Neural cell (in vitro differentiated cells): ENCODE measurements around the gene PGA4. TPM values are rescaled to one million over a fixed set of nuclear protein-coding genes. Genes with fewer than 3 reads are reported as not detected.

ENCODE experiments used
- H2AFZ ChIP-seq: fragments of 200-600, 300-800 bp; sonication (generic), shearing (Covaris generic); 2 replicates; pipeline ENCODE4 v1.6.0; 2014; ENCODE audit warnings: low read depth, mild to moderate bottlenecking, antibody characterized with exemption, low read length, moderate library complexity
- H3F3A ChIP-seq: fragments of 200-600 bp; shearing (Covaris generic); 2 replicates; pipeline ENCODE4 v1.6.1; 2016; ENCODE audit warnings: mild to moderate bottlenecking, moderate library complexity, mixed read lengths, antibody characterized with exemption, low read length; ENCODE audit not compliant: insufficient read depth, poor library complexity, severe bottlenecking
- H3K27ac ChIP-seq: fragments of 200-600, 300-800 bp; sonication (generic), shearing (Covaris generic); 2 replicates; pipeline ENCODE4 v1.5.1; 2014; ENCODE audit warnings: mild to moderate bottlenecking, low read length, moderate library complexity
- H3K27me3 ChIP-seq: fragments of 300-800, 200-600 bp; sonication (generic), shearing (Covaris generic); 2 replicates; pipeline ENCODE4 v1.6.0; 2014; ENCODE audit warnings: mild to moderate bottlenecking, low read depth, low read length, moderate library complexity; ENCODE audit not compliant: insufficient read depth
- H3K36me3 ChIP-seq: fragments of 300-800, 200-600 bp; sonication (generic), shearing (Covaris generic); 2 replicates; pipeline ENCODE4 v1.5.1; 2014; ENCODE audit warnings: mild to moderate bottlenecking, antibody characterized with exemption, low read length, moderate library complexity; ENCODE audit not compliant: insufficient read depth
- H3K4me2 ChIP-seq: fragments of 300-800, 200-600 bp; sonication (generic), shearing (Covaris generic); 2 replicates; pipeline ENCODE4 v1.6.0; 2014; ENCODE audit warnings: mild to moderate bottlenecking, low read length
- H3K4me3 ChIP-seq: fragments of 300-800, 200-600 bp; sonication (generic), shearing (Covaris generic); 2 replicates; pipeline ENCODE4 v1.5.1; 2014; ENCODE audit warnings: mild to moderate bottlenecking, low read length, moderate library complexity
- H3K79me2 ChIP-seq: fragments of 200-600 bp; shearing (Covaris generic); replicated peaks from 2 replicates; pipeline ENCODE4 v1.6.0; 2014; ENCODE audit warnings: mild to moderate bottlenecking, low read length, moderate library complexity; ENCODE audit not compliant: insufficient read depth
- H3K9ac ChIP-seq: fragments of 300-800, 200-600 bp; sonication (generic), shearing (Covaris generic); 2 replicates; pipeline ENCODE4 v1.6.1; 2016; ENCODE audit warnings: mild to moderate bottlenecking, low read length, mixed read lengths
- H3K9me2 ChIP-seq: fragments of 200-600 bp; shearing (Covaris generic); 2 replicates; pipeline ENCODE4 v1.6.1; 2016; ENCODE audit warnings: mild to moderate bottlenecking, low read length, mixed read lengths; ENCODE audit not compliant: insufficient read depth
- H3K9me3 ChIP-seq: fragments of 200-600, 300-800 bp; sonication (generic), shearing (Covaris generic); 2 replicates; pipeline ENCODE4 v1.6.1; 2016; ENCODE audit warnings: mild to moderate bottlenecking, mixed run types, low read length, moderate library complexity, mixed read lengths
- H4K20me1 ChIP-seq: fragments of 200-600 bp; shearing (Covaris generic); 2 replicates; pipeline ENCODE4 v1.6.1; 2016; ENCODE audit warnings: mild to moderate bottlenecking, mixed run types; ENCODE audit not compliant: insufficient read depth
- EP300 ChIP-seq: fragments of 450-650 bp; conservative IDR thresholded peaks from 2 replicates; pipeline ENCODE4 v1.6.1; 2014; ENCODE audit warnings: antibody characterized with exemption, mild to moderate bottlenecking, moderate library complexity; ENCODE audit not compliant: poor library complexity, severe bottlenecking
- EZH2 ChIP-seq: fragments of 200-600, 300-800 bp; shearing (Covaris generic), sonication (generic); IDR thresholded peaks from 2 replicates; pipeline ENCODE4 v1.6.1; 2014; ENCODE audit warnings: antibody characterized with exemption, low read length, borderline replicate concordance, mild to moderate bottlenecking; ENCODE audit not compliant: insufficient read depth, poor library complexity, severe bottlenecking
- MXI1 ChIP-seq: fragments of 450-650 bp; conservative IDR thresholded peaks from 2 replicates; pipeline ENCODE4 v1.6.1; 2014; ENCODE audit warnings: antibody characterized with exemption, mild to moderate bottlenecking; ENCODE audit not compliant: poor library complexity, severe bottlenecking
- POLR2AphosphoS5 ChIP-seq: IDR thresholded peaks from 2 replicates; pipeline ENCODE4 v1.6.1; 2012
- RAD21 ChIP-seq: fragments of 450-650 bp; conservative IDR thresholded peaks from 2 replicates; pipeline ENCODE4 v1.6.1; 2014; ENCODE audit warnings: antibody characterized with exemption, mild to moderate bottlenecking, moderate library complexity
- SMC3 ChIP-seq: fragments of 450-650 bp; conservative IDR thresholded peaks from 2 replicates; pipeline ENCODE4 v1.6.1; 2014; ENCODE audit warnings: antibody characterized with exemption, mild to moderate bottlenecking, moderate library complexity; ENCODE audit not compliant: poor library complexity
- TAF1 ChIP-seq: IDR thresholded peaks from 2 replicates; pipeline ENCODE4 v1.6.1; 2012; ENCODE audit warnings: low read depth
- polyA plus RNA-seq: library from polyadenylated mRNA; depleted of rRNA; stranded (reverse); fragments of >200 nt; gene quantifications from 2 replicates; pipeline ENCODE4 v1.2.3, GENCODE V29; 2014
- TF ChIP-seq, protein P1 (sequence below): fragments of 450-650 bp; IDR thresholded peaks from 2 replicates; pipeline ENCODE4 v1.5.1; 2014; ENCODE audit warnings: antibody characterized with exemption, mild to moderate bottlenecking, moderate library complexity; ENCODE audit not compliant: poor library complexity, severe bottlenecking
- TF ChIP-seq, protein P2 (sequence below): IDR thresholded peaks from 2 replicates; pipeline ENCODE4 v1.6.1; 2012; ENCODE audit warnings: borderline replicate concordance

PGA4 gene
- polyA plus RNA-seq, 1 donor from 2014 or later, result not detected

DNA sequence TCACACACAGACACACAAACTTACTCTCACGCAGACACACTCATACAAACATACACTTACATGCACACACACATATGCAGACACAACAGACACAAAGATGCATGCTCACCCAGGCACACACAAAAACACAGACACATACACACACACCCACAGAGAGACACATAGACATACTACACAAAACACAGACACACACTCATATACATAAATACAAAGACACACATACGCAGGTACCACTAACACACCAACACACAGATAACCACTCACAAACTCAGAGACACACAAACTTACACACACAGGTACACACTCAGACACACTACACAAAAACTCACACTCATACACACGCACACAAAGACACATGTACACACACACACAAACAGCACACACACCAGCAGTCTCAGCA, 50.6 kb downstream of the PGA4 start:
- Histone ChIP-seq H3F3A (no peaks in the 10 kb centered on the region), H3K4me3 (no peak overlapping the region), H3K27ac (no peak overlapping the region), H3K9ac (no peak overlapping the region), H3K79me2 (no peaks in the 10 kb centered on the region), H3K27me3 (no peaks in the 10 kb centered on the region), H2AFZ (no peak overlapping the region), H4K20me1 (no peaks in the 10 kb centered on the region), H3K36me3 (no peaks in the 10 kb centered on the region), H3K9me2 (no peaks in the 10 kb centered on the region), H3K4me2 (no peak overlapping the region), H3K9me3 (no peaks in the 10 kb centered on the region)
- TF ChIP-seq EZH2 (no peak), MXI1 (no peak), EP300 (no peak), TAF1 (no peak), RAD21 (no peak), SMC3 (no peak), POLR2AphosphoS5 (no peak)
- TF ChIP-seq, protein P1, sequence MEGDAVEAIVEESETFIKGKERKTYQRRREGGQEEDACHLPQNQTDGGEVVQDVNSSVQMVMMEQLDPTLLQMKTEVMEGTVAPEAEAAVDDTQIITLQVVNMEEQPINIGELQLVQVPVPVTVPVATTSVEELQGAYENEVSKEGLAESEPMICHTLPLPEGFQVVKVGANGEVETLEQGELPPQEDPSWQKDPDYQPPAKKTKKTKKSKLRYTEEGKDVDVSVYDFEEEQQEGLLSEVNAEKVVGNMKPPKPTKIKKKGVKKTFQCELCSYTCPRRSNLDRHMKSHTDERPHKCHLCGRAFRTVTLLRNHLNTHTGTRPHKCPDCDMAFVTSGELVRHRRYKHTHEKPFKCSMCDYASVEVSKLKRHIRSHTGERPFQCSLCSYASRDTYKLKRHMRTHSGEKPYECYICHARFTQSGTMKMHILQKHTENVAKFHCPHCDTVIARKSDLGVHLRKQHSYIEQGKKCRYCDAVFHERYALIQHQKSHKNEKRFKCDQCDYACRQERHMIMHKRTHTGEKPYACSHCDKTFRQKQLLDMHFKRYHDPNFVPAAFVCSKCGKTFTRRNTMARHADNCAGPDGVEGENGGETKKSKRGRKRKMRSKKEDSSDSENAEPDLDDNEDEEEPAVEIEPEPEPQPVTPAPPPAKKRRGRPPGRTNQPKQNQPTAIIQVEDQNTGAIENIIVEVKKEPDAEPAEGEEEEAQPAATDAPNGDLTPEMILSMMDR, result no peak
- TF ChIP-seq, protein P2, sequence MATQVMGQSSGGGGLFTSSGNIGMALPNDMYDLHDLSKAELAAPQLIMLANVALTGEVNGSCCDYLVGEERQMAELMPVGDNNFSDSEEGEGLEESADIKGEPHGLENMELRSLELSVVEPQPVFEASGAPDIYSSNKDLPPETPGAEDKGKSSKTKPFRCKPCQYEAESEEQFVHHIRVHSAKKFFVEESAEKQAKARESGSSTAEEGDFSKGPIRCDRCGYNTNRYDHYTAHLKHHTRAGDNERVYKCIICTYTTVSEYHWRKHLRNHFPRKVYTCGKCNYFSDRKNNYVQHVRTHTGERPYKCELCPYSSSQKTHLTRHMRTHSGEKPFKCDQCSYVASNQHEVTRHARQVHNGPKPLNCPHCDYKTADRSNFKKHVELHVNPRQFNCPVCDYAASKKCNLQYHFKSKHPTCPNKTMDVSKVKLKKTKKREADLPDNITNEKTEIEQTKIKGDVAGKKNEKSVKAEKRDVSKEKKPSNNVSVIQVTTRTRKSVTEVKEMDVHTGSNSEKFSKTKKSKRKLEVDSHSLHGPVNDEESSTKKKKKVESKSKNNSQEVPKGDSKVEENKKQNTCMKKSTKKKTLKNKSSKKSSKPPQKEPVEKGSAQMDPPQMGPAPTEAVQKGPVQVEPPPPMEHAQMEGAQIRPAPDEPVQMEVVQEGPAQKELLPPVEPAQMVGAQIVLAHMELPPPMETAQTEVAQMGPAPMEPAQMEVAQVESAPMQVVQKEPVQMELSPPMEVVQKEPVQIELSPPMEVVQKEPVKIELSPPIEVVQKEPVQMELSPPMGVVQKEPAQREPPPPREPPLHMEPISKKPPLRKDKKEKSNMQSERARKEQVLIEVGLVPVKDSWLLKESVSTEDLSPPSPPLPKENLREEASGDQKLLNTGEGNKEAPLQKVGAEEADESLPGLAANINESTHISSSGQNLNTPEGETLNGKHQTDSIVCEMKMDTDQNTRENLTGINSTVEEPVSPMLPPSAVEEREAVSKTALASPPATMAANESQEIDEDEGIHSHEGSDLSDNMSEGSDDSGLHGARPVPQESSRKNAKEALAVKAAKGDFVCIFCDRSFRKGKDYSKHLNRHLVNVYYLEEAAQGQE, result no peak

DNA sequence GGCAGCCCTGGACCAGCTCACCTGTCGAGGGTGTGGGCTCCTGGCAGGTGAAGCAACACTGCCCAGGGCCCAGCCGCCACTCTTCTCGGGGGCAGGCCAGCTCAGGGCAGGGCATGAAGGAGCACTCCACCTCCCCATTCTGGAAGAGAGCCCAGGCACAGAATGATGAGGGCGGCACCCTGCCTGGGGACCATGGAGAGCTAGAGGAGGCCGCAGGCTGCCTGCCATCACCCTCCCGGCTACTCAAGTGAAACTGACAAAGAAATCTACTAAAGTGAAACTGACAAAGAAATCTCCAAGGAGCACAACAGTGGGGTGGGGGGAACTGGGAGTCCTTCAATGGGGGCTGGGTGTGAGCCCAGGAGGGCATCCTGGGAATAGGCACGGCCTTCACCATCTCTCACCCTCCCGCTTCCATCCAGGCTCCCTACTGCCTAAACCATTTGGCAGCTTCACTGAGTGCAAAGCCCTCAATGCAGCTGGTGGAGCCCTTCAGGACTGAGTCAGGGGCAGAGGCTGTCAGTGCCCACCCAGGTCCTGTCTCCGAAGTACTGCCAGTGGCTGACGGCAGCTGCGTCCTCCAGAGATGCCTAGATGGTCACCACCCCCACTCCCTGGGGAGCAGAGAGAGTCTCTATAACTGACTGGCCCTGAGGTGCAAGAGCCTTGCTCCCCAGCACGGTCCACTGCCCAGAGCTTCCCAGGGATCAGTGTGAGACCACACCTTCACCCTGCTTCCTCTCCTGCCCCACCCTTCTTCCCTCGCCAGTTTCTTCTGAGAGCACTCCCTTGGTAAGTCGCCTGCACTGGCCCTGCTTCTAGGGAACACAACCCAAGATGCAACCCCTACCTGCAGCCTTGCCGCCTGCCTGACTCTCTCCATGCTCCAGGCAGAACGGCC, 51.3 kb downstream of the PGA4 start:
- Histone ChIP-seq H3K9me3 (no peaks in the 10 kb centered on the region), H2AFZ (no peak overlapping the region), H3K36me3 (no peaks in the 10 kb centered on the region), H3K4me2 (no peak overlapping the region), H3K27ac (no peak overlapping the region), H3K4me3 (no peak overlapping the region), H3K79me2 (no peaks in the 10 kb centered on the region), H3K9me2 (no peaks in the 10 kb centered on the region), H3F3A (no peaks in the 10 kb centered on the region), H4K20me1 (no peaks in the 10 kb centered on the region), H3K9ac (no peak overlapping the region), H3K27me3 (no peaks in the 10 kb centered on the region)
- no peak for TF ChIP-seq SMC3
